ENCODE data around the gene KRTAP10-10. TPM values are rescaled to one million over a fixed set of nuclear protein-coding genes. Genes with fewer than 3 reads are reported as not detected.

Gene KRTAP10-10
- not detected in 2 replicates for total RNA-seq

GRCh38 chr21:44637018-44637850 lies at the start of gene KRTAP10-10:
KRTAP10-10 (plus strand) TSS chr21:44637356; CDS start chr21:44637418, 62 bp downstream.

GRCh38 chr21:44592446-44593311 lies 44.5 kb upstream of the KRTAP10-10 start, which contains the start of gene KRTAP10-6:
KRTAP10-6 (minus strand) TSS chr21:44592505; CDS start chr21:44592484, 21 bp downstream.

GRCh38 chr21:44600118-44600978 lies 36.8 kb upstream of the KRTAP10-10 start, which contains the start of gene KRTAP10-7:
KRTAP10-7 (plus strand) TSS chr21:44600597; CDS start chr21:44600622, 25 bp downstream.

GRCh38 chr21:44612029-44612486 lies 25.1 kb upstream of the KRTAP10-10 start, which contains the start of gene KRTAP10-8:
KRTAP10-8 (plus strand) TSS chr21:44612079; CDS start chr21:44612101, 22 bp downstream.

GRCh38 chr21:44626673-44627143 lies 10.4 kb upstream of the KRTAP10-10 start, which contains the start of gene KRTAP10-9:
KRTAP10-9 (plus strand) TSS chr21:44627093; CDS start chr21:44627172, 79 bp downstream.

GRCh38 chr21:44646366-44647221 lies 9.4 kb downstream of the KRTAP10-10 start, which contains the start of gene KRTAP10-11:
KRTAP10-11 (plus strand) TSS chr21:44646414; CDS start chr21:44646459, 45 bp downstream.

GRCh38 chr21:44654576-44655175 lies 17.5 kb downstream of the KRTAP10-10 start, which contains the start of gene KRTAP12-4:
KRTAP12-4 (minus strand) TSS chr21:44654659; CDS start chr21:44654614, 45 bp downstream.

GRCh38 chr21:44657635-44658540 lies 20.7 kb downstream of the KRTAP10-10 start, which contains the start of gene KRTAP12-3:
KRTAP12-3 (plus strand) TSS chr21:44657932; CDS start chr21:44657980, 48 bp downstream.

GRCh38 chr21:44666401-44667320 lies 29.5 kb downstream of the KRTAP10-10 start, which contains the start of gene KRTAP12-2:
KRTAP12-2 (minus strand) TSS chr21:44666927; CDS start chr21:44666886, 41 bp downstream.

GRCh38 chr21:44681861-44682579 lies 44.9 kb downstream of the KRTAP10-10 start, which contains the start of gene KRTAP12-1:
KRTAP12-1 (minus strand) TSS chr21:44682163; CDS start chr21:44682123, 40 bp downstream.

Other genes with a start within 250 kb of the KRTAP10-10 start
- gene LRRC3, start 181.8 kb upstream of the KRTAP10-10 start, total RNA-seq, result 0.64 and 1.0 TPM in 2 replicates
- not detected in 2 replicates for gene KRTAP10-1, start 97.2 kb upstream of the KRTAP10-10 start, total RNA-seq
- not detected in 2 replicates for gene KRTAP10-2, start 85.9 kb upstream of the KRTAP10-10 start, total RNA-seq
- gene KRTAP10-3, start 78.6 kb upstream of the KRTAP10-10 start, total RNA-seq, result not detected in 2 replicates
- gene KRTAP10-4, start 63.6 kb upstream of the KRTAP10-10 start, total RNA-seq, result not detected in 2 replicates
- gene KRTAP10-5, start 56.8 kb upstream of the KRTAP10-10 start, total RNA-seq, result not detected in 2 replicates
- gene KRTAP10-6, start 44.9 kb upstream of the KRTAP10-10 start, total RNA-seq, result not detected in 2 replicates
- not detected in 2 replicates for gene KRTAP10-7, start 36.8 kb upstream of the KRTAP10-10 start, total RNA-seq
- gene KRTAP10-8, start 25.3 kb upstream of the KRTAP10-10 start, total RNA-seq, result not detected in 2 replicates
- gene KRTAP10-9, start 10.3 kb upstream of the KRTAP10-10 start, total RNA-seq, result not detected in 2 replicates
- gene KRTAP10-11, start 9.1 kb downstream of the KRTAP10-10 start, total RNA-seq, result not detected in 2 replicates
- not detected in 2 replicates for gene KRTAP12-4, start 17.3 kb downstream of the KRTAP10-10 start, total RNA-seq
- not detected in 2 replicates for gene KRTAP12-3, start 20.6 kb downstream of the KRTAP10-10 start, total RNA-seq
- not detected in 2 replicates for gene KRTAP12-2, start 29.6 kb downstream of the KRTAP10-10 start, total RNA-seq
- not detected in 2 replicates for gene KRTAP12-1, start 44.8 kb downstream of the KRTAP10-10 start, total RNA-seq
- gene KRTAP10-12, start 59.8 kb downstream of the KRTAP10-10 start, total RNA-seq, result not detected in 2 replicates
- gene TSPEAR, start 74.2 kb downstream of the KRTAP10-10 start, total RNA-seq, result not detected in 2 replicates
- gene UBE2G2, start 164.5 kb downstream of the KRTAP10-10 start, total RNA-seq, result 26.0 and 36.0 TPM in 2 replicates
- 71.9 and 80.0 TPM in 2 replicates for gene SUMO3, start 180.7 kb downstream of the KRTAP10-10 start, total RNA-seq
- gene PTTG1IP, start 236.3 kb downstream of the KRTAP10-10 start, total RNA-seq, result 221 and 345 TPM in 2 replicates

Measured in epithelial cell of alveolus of lung (primary cell).